H1 (cell line): ENCODE measurements around the gene PHACTR1.

Source experiments
- ATF2 ChIP-seq: IDR thresholded peaks from 2 replicates; pipeline ENCODE4 v1.6.1; 2012; ENCODE audit warnings: low read length, inconsistent platforms
- CTCF ChIP-seq, 3 experiments: IDR thresholded peaks; 1 replicate in 2 of 3; 2 replicates in 1 of 3; pipeline versions ENCODE4 v1.5.1 to v1.6.1; 2011; ENCODE audit warnings: low read length in 3 of 3, mild to moderate bottlenecking in 3 of 3, inconsistent platforms in 2 of 3, low read depth in 1 of 3, moderate library complexity in 1 of 3; ENCODE audit not compliant: insufficient read depth in 1 of 3; ENCODE audit errors: control extremely low read depth in 1 of 3
- EZH2 ChIP-seq: fragments of 200-600 bp; sonication (generic); IDR thresholded peaks from 2 replicates; pipeline ENCODE4 v1.7.1; 2012; ENCODE audit warnings: low read depth, mild to moderate bottlenecking, moderate library complexity, low read length, inconsistent platforms; ENCODE audit not compliant: severe bottlenecking
- JUN ChIP-seq: IDR thresholded peaks from 2 replicates; pipeline ENCODE4 v1.6.1; 2011; ENCODE audit warnings: low read depth, mild to moderate bottlenecking, improper control_type of control experiment, low read length
- KDM1A ChIP-seq: fragments of 200-600, 300-600 bp; sonication (generic); IDR thresholded peaks from 2 replicates; pipeline ENCODE4 v1.7.1; 2016; ENCODE audit warnings: mild to moderate bottlenecking, low read length, borderline replicate concordance
- POLR2A ChIP-seq, 2 experiments: IDR thresholded peaks; 1 replicate in 1 of 2; 2 replicates in 1 of 2; pipeline ENCODE4 v1.6.1; 2011; ENCODE audit warnings: low read depth in 2 of 2, low read length in 2 of 2, mild to moderate bottlenecking in 2 of 2; ENCODE audit errors: control extremely low read depth in 1 of 2
- POLR2AphosphoS5 ChIP-seq: IDR thresholded peaks from 2 replicates; pipeline ENCODE4 v1.6.1; 2011; ENCODE audit warnings: low read depth, low read length
- SIRT6 ChIP-seq: IDR thresholded peaks from one replicate; pipeline ENCODE4 v1.7.1; 2012; ENCODE audit warnings: low read length, inconsistent platforms
- SRF ChIP-seq: IDR thresholded peaks from 2 replicates; pipeline ENCODE4 v1.6.1; 2011; ENCODE audit warnings: mild to moderate bottlenecking, low read depth, low read length, moderate library complexity
- TAF1 ChIP-seq: IDR thresholded peaks from 2 replicates; pipeline ENCODE4 v1.6.1; 2011; ENCODE audit warnings: mild to moderate bottlenecking, low read depth, low read length
- ZNF274 ChIP-seq: IDR thresholded peaks from 2 replicates; pipeline ENCODE4 v1.7.0; 2012; ENCODE audit warnings: low read length, borderline replicate concordance; ENCODE audit errors: extremely low read depth

GRCh38 chr6:12761376-12762115 is 45.0 kb downstream of the PHACTR1 start:
- TF ChIP-seq POLR2A (IDR thresholded peaks at IDR 0.05; ENCODE audit: control extremely low read depth in 1 of 2, low read depth in 2 of 2, low read length in 2 of 2) (no peak), ATF2 (no peak), EZH2 (no peak), JUN (no peak), ZNF274 (no peak), POLR2AphosphoS5 (no peak), TAF1 (no peak), CTCF (IDR thresholded peaks at IDR 0.05; ENCODE audit: control extremely low read depth in 1 of 3, insufficient read depth in 1 of 3, low read depth in 1 of 3, low read length in 3 of 3) (no peak), KDM1A (no peak), SRF (no peak), SIRT6 (no peak)
